SKM-1 treated with dmso at 0.1 percent for 144 hours (cell line): ENCODE measurements around the gene RABIF.
A peak's percentile ranks its signal among the peaks of the same experiment; 100 is the strongest.
"Not testable (repeated sequence)": the region's sequence is repeated elsewhere in the genome, so short reads cannot be mapped to it uniquely, and the experiment has no call there.

Experiments
- DNase-seq: peaks from one replicate; lab custom pipeline; 2025; ENCODE audit not compliant: unreplicated experiment; lab: John Stamatoyannopoulos, UW

The RABIF gene

DNA sequence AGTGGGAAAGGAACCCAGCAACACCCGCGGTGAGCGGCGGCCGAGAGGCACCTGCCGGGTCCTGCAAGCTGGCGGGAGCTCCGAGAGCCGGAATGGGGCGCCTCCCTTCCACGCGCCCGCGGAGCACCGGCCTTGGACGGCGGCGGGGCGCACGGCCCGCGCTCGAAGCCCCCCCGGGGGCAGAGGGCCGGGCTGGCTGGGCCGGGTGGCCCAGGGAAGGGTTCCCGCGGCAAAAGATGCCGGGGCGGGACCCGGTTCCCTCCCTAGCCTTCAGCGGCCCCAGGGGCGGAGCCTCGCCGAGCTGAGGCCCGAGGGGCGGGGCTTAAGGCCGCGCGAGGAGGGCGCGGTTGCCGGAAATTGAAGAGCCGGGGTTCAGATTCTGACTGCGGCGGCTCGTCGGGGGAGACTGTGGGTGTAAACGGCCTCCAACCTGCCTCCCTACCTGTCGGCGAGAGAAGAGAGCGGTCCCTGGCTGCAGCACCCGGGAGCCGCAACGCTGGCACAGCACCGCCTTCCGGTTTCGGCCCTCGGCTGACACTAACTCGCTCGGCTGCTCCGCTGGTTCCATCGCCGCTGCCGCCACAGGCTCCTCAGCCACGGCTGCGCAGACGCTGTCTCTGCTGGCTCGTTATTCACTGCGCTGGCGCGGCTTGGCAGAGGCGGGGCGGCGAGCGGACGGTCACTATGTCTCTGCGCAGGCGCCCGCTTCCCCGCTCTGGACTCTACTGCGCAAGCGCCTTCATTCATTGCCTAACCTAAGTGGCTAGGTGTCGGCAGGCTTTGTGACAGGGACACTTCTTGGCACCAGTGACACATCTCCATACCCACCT is at the start of gene RABIF:
Gene RABIF, minus strand, starts transcription at position 619 of the 830 bp plus-strand sequence. Its CDS starts 51 bp downstream, at position 568.
- DNase-seq, result peak; percentile 99

DNA sequence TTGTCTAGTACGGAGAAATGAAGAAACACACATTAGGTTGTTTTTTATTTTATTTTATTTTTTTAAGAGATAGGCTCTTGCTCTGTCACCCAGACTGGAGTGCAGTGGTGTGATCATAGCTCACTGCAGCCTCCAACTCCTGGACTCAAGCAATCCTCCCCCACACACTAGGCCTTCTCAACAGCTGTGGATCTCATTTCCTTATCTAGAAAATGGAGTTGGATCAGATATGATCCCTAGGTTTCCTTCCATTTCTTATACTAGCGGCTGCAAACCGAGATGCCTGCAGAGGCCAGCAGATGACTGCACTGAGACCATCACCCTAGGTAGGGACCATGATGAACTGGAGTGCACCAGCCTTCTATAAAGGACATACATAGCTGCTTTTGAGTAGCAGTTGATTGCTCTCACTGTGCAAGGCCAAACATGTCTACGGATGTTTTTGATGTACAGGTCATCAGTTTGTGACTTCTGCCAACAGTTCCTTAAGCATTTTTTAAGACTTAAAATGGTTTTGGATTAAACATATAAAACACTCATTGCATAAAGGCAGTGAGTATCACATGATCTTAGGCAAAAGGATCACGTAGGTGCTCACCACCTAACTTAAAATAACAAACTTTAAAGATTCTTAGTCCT is 49.5 kb upstream of the RABIF start:
- no peak for DNase-seq

DNA sequence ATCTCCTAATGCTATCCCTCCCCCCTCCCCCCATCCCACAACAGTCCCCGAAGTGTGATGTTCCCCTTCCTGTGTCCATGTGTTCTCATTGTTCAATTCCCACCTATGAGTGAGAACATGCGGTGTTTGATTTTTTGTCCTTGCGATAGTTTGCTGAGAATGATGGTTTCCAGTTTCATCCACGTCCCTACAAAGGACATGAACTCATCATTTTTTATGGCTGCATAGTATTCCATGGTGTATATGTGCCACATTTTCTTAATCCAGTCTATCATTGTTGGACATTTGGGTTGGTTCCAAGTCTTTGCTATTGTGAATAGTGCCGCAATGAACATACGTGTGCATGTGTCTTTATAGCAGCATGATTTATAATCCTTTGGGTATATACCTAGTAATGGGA is 47.5 kb upstream of the RABIF start:
- DNase-seq, result not testable (repeated sequence)

DNA sequence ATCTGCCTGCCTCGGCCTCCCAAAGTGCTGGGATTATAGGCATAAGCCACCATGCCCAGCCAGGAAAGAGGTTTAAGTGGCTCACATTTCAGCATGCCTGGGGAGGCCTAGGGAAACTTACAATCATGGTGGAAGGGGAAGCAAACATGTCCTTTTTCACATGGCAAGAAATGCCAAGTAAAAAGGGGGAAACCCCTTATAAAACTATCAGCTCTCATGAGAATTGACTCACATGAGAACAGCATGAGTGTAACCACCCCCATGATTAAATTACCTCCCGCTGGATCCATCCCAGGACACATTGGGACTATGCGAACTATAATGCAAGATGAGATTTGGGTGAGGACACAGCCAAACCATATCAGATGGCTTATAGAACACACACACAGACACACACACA is 46.9 kb upstream of the RABIF start:
- DNase-seq, result no peak

DNA sequence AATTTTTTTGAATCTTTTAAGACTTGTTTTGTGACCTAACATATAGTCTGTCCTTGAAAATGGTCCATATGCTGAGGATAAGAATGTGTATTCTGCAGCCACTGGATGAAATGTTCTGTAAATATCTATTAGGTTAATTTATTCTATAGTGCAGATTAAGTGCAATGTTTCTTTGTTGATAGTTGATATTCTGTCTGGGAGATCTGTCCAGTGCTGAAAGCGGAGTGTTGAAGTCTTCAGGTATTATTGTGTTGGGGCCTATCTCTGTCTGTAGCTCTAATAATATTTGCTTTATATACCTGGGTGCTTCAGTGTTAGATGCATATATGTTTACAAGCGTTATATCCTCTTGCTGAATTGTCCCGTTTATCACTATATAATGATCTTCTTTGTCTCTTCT is 45.8 kb upstream of the RABIF start:
- no peak for DNase-seq

DNA sequence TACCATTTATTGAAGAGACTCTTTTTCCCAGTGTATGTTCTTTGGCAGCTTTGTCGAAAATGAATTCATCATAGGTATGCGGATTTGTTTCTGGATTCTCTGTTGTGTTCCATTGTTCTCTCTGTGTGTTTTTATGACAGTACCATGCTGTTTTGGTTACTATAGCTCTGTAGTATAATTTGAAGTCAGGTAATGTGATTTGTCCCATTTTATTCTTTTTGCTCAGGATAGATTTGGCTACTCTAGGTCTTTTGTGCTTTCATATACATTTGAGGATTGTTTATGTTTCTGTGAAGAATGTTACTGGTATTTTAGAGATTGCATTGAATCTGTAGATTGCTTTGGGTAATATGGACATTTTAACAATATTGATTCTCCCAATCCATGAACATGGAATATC is 43.5 kb upstream of the RABIF start:
- DNase-seq, result no peak

DNA sequence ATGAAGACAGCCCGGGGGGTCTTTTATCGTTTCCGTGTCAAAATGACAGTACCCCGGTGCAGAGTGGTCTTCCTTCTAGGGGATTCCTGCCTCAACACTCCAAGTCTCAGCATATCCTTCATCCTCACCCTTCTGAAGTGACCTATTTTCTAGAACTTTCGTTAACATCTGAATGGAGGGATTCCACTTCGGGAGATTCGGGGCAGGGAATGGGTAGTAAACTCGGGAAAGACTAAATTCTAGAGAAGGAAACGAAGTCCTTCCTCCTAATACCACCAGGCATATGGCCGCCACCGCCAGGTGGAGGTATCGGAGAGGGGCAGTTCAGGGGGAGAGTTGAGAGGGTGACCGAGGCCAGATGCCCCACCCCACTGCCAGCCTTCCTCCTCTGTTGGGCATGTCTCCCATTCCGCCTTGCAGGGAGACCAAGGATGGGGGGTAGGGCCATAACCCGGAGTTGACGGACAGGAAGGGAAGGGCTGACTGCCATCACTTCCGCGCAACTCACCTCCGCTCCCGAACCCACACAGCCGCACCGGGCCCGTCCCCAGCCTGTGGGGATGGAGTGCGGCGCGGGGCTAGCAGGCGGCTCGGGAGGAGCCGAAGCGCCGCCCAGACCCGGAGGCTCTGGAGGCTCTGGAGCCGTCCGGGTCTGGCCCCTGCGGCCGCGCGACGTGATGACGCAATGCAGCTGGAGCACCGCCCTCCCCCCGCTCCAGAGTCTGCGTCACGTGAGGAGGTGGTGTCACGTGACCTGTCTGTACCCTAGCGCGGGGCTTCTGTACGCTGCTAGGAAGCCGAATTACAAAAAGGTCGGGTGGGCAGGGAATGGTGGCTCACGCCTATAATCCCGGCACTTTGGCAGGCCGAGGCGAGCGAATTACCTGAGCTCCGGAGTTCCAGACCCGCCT is 37.9 kb upstream of the RABIF start, which contains the start of gene KLHL12:
Gene KLHL12, minus strand, starts transcription at position 654 of the 911 bp plus-strand sequence. CDS start 2,072 bp downstream, outside the sequence.
- DNase-seq, result peak; percentile 97

DNA sequence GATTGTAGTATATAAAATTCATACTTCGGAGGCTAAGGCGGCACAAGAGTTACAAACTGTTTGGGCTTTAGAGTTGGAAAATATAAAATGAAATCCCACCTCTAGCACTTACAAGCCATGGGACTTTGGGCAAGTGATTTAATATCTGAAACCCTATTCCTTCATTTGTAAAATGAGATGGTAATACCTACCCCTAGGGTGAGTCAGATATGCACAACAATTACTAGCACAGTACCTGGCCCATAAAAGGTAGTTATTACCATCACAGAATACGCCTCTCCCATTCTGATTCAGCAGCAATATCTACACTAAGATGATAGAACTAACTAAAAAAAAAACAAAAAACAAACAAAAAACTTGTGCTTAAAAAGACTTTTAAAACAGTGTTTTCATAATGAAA is 34.6 kb upstream of the RABIF start:
- DNase-seq, result no peak

DNA sequence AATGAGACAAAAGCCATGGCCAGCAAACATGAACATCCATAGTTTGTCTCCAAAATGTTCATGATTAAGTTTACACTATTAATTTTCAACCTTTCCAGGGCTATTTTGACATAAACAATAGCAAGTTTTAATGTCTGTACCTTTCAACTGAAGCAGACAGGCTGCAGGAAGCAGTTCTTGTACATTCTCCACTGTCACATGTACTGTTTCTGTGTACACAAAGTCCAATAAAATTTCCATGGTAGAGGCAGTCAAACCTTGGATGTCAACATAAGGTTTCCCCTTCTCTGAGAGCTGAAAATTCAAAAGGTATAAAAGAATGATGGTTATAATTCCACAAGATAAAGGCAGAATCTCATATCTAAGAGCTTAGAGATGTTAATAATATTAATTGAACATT is 30.7 kb upstream of the RABIF start:
- DNase-seq, result no peak

DNA sequence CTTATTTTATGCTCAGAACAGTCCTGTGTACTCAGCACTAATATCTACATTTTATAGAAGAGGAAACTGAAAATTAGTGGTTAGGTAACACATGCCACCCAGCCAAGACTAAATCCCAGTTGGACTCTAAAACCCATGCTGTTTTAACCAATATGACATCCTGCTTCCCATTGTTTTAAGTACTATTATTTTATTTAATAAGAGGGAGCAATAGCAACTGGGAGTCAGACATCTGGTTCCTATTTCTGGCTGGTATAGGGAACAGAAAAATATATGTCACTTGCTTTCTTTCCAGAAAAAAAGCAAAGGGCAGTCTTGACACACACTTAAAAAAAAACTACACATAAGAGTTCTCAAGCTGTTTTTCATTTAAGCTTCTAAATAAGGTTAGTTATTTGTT is 26.2 kb upstream of the RABIF start:
- DNase-seq, result no peak

DNA sequence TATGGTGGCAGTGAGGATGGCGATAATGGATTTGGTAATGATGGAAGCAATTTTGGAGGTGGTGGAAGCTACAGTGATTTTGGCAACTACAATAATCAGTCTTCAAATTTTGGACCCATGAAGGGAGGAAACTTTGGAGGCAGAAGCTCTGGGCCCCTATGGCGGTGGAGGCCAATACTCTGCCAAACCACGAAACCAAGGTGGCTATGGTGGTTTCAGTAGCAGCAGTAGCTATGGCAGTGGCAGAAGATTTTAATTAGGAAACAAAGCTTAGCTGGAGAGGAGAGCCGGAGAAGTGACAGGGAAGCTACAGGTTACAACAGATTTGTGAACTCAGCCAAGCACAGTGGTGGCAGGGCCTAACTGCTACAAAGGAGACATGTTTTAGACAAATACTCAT is 23.5 kb upstream of the RABIF start:
- not testable (repeated sequence) for DNase-seq

DNA sequence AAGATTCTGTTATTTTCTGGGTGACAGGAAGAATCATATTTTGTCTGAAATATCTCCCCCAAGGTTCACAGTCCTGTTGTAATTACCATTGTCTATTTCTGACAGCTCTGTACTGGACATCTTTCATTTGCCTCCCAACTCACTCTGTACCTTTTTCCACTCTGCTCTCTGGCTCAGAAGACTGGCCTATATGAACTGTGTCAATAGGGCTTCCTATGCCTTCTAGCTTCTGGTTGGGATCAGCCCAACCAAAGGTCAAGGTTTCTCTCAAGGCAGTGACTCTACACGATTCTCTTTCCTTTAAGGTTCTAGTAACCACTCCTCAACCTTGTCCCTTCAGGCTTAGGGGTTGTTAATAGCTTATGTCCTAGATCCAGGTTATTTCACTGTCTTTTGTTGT is 20.5 kb upstream of the RABIF start:
- no peak for DNase-seq

DNA sequence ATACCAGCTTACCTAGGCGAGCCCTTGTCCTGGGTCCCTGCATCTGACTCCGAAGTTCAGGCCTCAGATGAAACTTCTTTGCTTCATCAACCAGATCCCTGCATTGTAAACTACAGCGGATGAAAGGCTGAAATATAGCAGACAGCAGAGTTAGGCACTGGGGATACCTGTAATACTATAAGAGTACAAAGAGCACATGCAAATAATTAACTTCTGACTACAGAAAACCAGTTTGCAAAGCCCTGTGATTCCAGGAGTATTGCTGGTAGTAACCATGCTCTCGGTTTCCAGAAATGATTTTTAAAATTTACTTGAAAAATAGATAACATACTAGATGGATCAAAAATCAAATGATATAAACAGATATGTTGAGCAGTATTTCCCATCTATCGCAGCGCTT is 20.0 kb upstream of the RABIF start:
- no peak for DNase-seq

DNA sequence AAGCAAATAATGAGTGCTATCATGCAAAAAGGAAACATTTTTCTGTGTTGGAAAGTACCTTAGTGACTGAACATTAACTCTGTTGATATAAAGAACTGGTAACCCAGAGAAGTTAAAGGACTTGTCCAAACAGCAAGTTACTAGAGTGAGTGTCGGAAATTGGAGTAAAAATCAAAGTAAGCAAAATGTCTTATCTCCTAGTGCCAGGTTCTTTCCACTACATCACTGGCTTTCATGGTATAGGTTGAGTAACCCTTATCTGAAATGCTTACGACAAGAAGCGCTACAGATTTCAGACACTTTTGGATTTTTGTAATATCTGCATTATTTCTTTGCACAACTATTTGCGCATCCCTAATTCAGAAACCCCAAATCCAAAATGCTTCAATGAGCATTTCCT is 16.4 kb upstream of the RABIF start:
- DNase-seq, result no peak

DNA sequence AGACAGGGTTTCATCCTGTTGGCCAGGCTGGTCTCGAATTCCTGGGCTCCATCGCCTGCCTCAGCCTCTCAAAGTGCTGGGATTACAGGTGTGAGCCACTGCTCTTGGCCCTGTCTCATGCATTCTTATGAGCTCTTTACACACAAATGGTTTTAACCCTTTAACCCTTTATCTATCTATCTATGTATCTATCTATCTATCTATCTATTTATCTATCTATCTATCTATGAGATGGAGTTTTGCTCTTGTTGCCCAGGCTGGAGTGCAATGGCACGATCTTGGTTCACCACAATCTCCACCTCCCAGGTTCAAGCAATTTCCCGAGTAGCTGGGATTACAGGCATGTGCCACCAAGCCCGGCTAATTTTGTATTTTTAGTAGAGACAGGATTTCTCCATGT is 14.9 kb upstream of the RABIF start:
- DNase-seq, result not testable (repeated sequence)

DNA sequence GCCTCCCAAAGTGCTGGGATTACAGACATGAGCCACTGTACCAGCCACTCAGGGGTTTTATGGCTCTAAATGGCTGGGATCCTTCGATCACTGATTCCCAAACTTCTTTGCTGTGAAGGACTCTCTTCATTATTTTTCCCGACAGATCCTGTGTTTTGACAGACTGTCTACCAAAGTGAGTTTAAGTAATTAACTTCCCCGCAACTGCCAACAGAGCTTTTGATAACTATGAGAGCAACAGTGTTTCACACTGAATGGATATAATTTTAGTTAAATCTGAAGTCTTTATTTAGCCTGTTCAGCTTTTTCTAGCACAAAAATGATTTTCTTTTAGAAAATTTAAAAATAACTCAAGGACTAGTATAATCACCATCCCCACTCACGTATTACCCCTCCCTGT is 12.6 kb upstream of the RABIF start:
- no peak for DNase-seq

DNA sequence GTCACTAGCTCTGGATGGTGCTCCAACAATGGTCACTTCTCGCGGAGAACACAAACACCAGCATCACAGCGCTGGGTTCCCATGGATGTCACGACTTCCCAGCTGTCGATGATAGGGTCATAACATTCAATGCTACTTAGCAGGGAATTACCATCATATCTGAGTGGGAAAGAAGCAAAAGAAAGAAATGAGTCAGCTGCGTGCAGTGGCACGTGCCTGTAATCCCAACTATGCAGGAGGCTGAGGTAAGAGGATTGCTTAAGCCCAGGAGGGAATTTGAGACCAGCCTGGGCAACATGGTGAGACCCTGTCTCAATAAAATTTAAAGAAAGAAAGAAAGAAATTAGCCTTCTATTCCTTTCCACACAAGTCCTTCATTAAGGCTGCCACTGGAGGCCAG is 3.6 kb upstream of the RABIF start:
- DNase-seq, result no peak

DNA sequence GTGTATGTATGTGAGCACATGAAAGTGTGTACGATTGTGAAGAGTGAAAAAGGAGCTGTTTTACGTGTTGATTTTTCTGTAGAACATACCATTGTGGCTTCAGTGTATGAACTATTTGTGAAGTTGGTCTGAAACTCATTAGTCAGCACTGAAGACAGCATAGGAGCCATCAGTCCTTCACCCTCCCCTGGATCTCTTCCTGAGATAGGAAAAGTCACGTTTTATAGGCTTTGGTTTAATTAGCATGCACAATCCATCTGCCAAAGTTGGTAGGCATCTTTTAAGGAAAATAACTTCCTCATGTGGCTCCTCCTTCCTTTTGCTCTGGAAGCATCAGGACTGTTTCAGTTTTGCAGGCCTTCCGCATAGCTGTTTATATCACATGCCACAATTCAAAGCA is 1.4 kb upstream of the RABIF start:
- DNase-seq, result no peak

DNA sequence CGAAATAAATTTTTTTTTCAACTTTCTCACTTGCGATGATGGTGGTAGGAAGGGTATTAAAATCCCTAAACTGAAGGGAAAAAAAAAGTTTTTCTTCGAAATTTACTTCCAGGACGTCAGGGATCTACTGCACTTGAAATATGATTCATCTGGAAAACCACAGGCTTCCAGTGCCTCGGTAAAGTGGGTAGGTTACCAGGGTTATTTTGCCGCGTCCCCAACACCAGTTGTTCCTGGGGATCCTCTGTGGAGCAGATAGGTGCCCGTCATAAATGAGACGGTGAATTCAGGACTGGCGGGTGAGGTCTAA is 773 bp downstream of the RABIF start:
- DNase-seq, result no peak

DNA sequence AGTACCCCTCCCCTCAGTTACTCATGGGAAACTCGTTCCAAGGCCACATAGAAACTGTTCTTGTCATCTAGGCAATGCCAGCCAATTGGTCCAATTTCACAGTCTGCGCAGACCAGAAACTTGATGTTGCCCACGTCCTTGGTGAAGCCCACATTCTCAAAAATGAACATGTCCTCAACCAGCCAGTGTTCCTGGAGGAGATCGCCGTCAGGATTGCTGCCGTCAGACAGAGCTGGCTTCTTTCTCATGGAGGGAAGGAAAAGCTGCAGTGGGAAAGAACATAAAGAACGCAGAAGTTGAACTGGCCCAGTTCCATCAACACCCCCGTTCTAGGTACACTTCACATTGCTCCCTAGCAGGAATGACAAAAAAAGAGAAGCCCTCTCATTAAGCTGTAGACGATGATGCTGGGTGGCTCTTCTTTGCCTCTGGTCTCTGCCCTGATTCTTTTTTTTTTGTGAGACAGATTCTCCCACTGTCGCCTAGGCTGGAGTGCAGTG is 7.9 kb downstream of the RABIF start:
- DNase-seq, result no peak

DNA sequence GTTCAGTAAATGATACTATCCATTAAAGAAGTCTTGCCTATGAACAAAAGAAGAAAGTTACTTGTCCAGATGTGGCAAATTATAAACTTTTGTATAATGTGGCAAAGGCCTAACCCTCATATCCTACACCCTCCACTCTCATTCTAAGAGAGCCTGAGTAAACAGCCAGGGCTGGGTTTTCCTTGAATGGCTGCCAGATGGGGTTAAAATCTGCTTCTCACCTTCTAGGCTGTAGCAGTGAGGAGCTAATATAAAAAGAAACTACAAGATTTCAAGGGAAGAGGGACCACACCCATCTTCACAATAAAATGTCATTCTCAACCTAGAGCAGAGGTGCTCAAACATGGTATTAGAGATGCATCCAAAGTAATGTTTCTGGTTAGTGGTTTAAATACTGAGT is 8.9 kb downstream of the RABIF start:
- no peak for DNase-seq

DNA sequence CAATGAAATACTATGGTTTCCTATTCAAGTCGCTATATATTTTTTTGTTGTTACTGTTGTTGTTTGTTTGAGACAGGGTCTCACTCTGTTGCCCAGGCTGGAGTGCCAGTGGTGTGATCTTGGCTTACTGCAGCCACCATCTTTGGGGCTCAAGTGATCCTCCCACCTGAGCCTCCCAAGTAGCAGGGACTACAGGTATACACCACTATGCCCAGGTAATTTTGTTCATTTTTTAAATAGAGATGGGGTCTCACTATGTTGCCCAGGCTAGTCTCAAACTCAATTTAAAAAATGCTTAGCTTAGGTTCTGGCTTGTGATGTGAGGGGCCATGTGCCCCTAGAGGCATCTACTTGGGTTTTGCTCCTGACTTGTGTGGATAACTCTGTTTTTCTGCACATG is 9.8 kb downstream of the RABIF start:
- no peak for DNase-seq
